CD4-positive, alpha-beta T cell (primary cell): ENCODE results near the gene MIEN1. TPM values are rescaled to one million over a fixed set of nuclear protein-coding genes. Genes with fewer than 3 reads are reported as not detected.

Experiments
- ATAC-seq: fragments of 200-7000 bp; cut with Tn5 transposase; one replicate; pipeline ENCODE4 v1.10.0; 2022; ENCODE audit warnings: mild to moderate bottlenecking; ENCODE audit not compliant: poor library complexity
- CTCF ChIA-PET: fragments of 350-600 bp; sonication (Branson Sonifier 250); formaldehyde crosslinking; loops from one replicate; lab custom pipeline; 2021; ENCODE audit warnings: antibody characterized with exemption, inconsistent platforms; lab: Charles Lee
- POLR2A ChIA-PET: fragments of 350-600 bp; sonication (Branson Sonifier 250); formaldehyde crosslinking; loops from one replicate; lab custom pipeline; 2021; ENCODE audit warnings: antibody characterized with exemption, inconsistent platforms; lab: Charles Lee
- DNase-seq, 14 experiments: peaks; one replicate each; pipeline ENCODE4 v3.0.0-alpha.2; 2013 to 2020; ENCODE audit warnings: mixed read lengths in 2 of 14
- H3K27ac ChIP-seq, 2 donors: one replicate each; pipeline versions ENCODE4 v1.5.1 to v1.7.0; 2013; ENCODE audit warnings: low read length in 2 of 2, low read depth in 1 of 2, mild to moderate bottlenecking in 1 of 2
- H3K27me3 ChIP-seq, 2 experiments: 1 replicate in 1 of 2; 2 replicates in 1 of 2; pipeline versions ENCODE4 v1.6.1 to v1.7.0; 2013; ENCODE audit warnings: low read length in 2 of 2, control low read depth in 1 of 2, mild to moderate bottlenecking in 1 of 2, moderate library complexity in 1 of 2; ENCODE audit not compliant: insufficient read depth in 2 of 2, control insufficient read depth in 1 of 2
- H3K36me3 ChIP-seq: one replicate; pipeline ENCODE4 v1.6.1; 2013; ENCODE audit warnings: low read length, control low read depth; ENCODE audit not compliant: insufficient read depth
- H3K4me1 ChIP-seq: one replicate; pipeline ENCODE4 v1.6.1; 2013; ENCODE audit warnings: low read length, control low read depth; ENCODE audit not compliant: insufficient read depth
- H3K4me3 ChIP-seq: one replicate; pipeline ENCODE4 v1.5.1; 2013; ENCODE audit warnings: mild to moderate bottlenecking, low read length, moderate library complexity
- H3K9me3 ChIP-seq, 2 experiments: 1 replicate in 1 of 2; 2 replicates in 1 of 2; pipeline versions ENCODE4 v1.6.1 to v1.7.0; 2013; ENCODE audit warnings: low read length in 2 of 2, mild to moderate bottlenecking in 2 of 2, control low read depth in 1 of 2, moderate library complexity in 1 of 2; ENCODE audit not compliant: control insufficient read depth in 1 of 2, insufficient read depth in 1 of 2
- H3K27ac Mint-ChIP-seq: one replicate; pipeline ENCODE4 v1.8.0; 2020; ENCODE audit warnings: mixed read lengths
- H3K27me3 Mint-ChIP-seq: one replicate; pipeline ENCODE4 v1.8.0; 2021; ENCODE audit warnings: mixed read lengths
- H3K36me3 Mint-ChIP-seq: one replicate; pipeline ENCODE4 v1.8.0; 2021; ENCODE audit warnings: low read depth, mixed read lengths
- H3K4me1 Mint-ChIP-seq: one replicate; pipeline ENCODE4 v1.8.0; 2021; ENCODE audit warnings: low read depth, mixed read lengths
- H3K4me3 Mint-ChIP-seq: one replicate; pipeline ENCODE4 v1.8.0; 2020; ENCODE audit warnings: mild to moderate bottlenecking, mixed read lengths
- H3K9me3 Mint-ChIP-seq: one replicate; pipeline ENCODE4 v1.8.0; 2020; ENCODE audit warnings: mixed read lengths
- CTCF ChIP-seq: fragments of 200-600 bp; IDR thresholded peaks from one replicate; pipeline ENCODE4 v1.8.0; 2022; ENCODE audit warnings: antibody characterized with exemption, mild to moderate bottlenecking
- intact Hi-C, 2 experiments: fragments of 100-400 bp; cut with DNase I in 1 of 2; cut with micrococcal nuclease in 1 of 2; formaldehyde crosslinking; loops; one replicate each; pipeline versions ENCODE4 v1.15.1 to v1.9.0; 2023 to 2025; cut with DNase I, micrococcal nuclease
- total RNA-seq, 174 experiments: library from RNA in 2 of 174; stranded (reverse) in 2 of 174; gene quantifications; one replicate each; pipeline ENCODE4 v1.2.3 and lab custom pipeline; 2021 to 2026

MIEN1 gene
- total RNA-seq, 2 experiments from 2014 or later = 31.5 to 32.3 TPM

- Mint-ChIP-seq H3K27me3 (no peaks in the 10 kb centered on the region), H3K4me1 (peaks cover 61% of the 10 kb centered on the region), H3K9me3 (no peaks in the 10 kb centered on the region), H3K4me3 (peak overlapping the region; percentile 81), H3K27ac (peak overlapping the region; percentile 92), H3K36me3 (peaks cover 9% of the 10 kb centered on the region)
- CTCF ChIA-PET = interaction anchor here (0.9 to 6.4 kb wide), 13 partner anchors 15 to 226 kb away, joined by 3 to 52 read pairs (median 10); partner anchors contain the start of genes IKZF3, MIEN1 and PSMD3
- intact Hi-C loops = loop anchor here (1.0 to 5.0 kb wide), 13 partner anchors 25 to 228 kb away; partner anchors contain the start of genes IKZF3 (in 2 of the 2), PSMD3 (in 2 of the 2), LRRC3C (in 1 of the 2) and MIEN1 (in 1 of the 2)
- no peaks in the 10 kb centered on the region for H3K9me3 ChIP-seq
- peak overlapping the region; percentile 95 to 97 for H3K27ac ChIP-seq
- no peaks in the 10 kb centered on the region for H3K27me3 ChIP-seq
- peak overlapping the region; percentile 71 for H3K4me3 ChIP-seq
- no peaks in the 10 kb centered on the region for H3K36me3 ChIP-seq
- no peak for TF ChIP-seq CTCF
- no peak for ATAC-seq
- POLR2A ChIA-PET = interaction anchor here (0.5 to 5.0 kb wide), 34 partner anchors 15 to 385 kb away, joined by 3 to 52 read pairs (median 4); partner anchors contain the start of genes CASC3, CDK12, FBXL20 and IKZF3
- peak in 1 of 14 experiments; percentile 47 for DNase-seq
- peaks cover 62% of the 10 kb centered on the region for H3K4me1 ChIP-seq
Observed at GRCh38 chr17:39754958-39755553, 24.7 kb upstream of the MIEN1 start.

- peaks cover 4% of the 10 kb centered on the region for H3K36me3 Mint-ChIP-seq
- Histone ChIP-seq H3K27me3 (no peaks in the 10 kb centered on the region), H3K4me3 (peak overlapping the region; percentile 71), H3K4me1 (peaks cover 59% of the 10 kb centered on the region), H3K36me3 (no peaks in the 10 kb centered on the region), H3K9me3 (no peaks in the 10 kb centered on the region), H3K27ac (peak overlapping the region; percentile 95 to 97)
- H3K27ac Mint-ChIP-seq = peak overlapping the region; percentile 92
- no peaks in the 10 kb centered on the region for H3K9me3 Mint-ChIP-seq
- peak; percentile 89 for TF ChIP-seq CTCF
- intact Hi-C loops = loop anchor here (1.0 to 5.0 kb wide), 11 partner anchors 24 to 227 kb away; partner anchors contain the start of genes IKZF3 (in 2 of the 2), LRRC3C (in 1 of the 2), MIEN1 (in 1 of the 2) and ORMDL3 (in 1 of the 2)
- ATAC-seq = peak; percentile 72
- ChIA-PET CTCF (interaction anchor here (0.9 to 6.4 kb wide), 22 partner anchors 9 to 226 kb away, joined by 3 to 52 read pairs (median 6); partner anchors contain the start of genes IKZF3, MIEN1, PGAP3 and PNMT), POLR2A (interaction anchor here (0.6 to 5.0 kb wide), 37 partner anchors 16 to 601 kb away, joined by 3 to 52 read pairs (median 5); partner anchors contain the start of genes CASC3, CDK12, FBXL20 and IKZF3)
- peaks cover 56% of the 10 kb centered on the region for H3K4me1 Mint-ChIP-seq
- DNase-seq = peak; percentile 92 to 99 (median 97)
- H3K4me3 Mint-ChIP-seq = peak overlapping the region; percentile 87
- H3K27me3 Mint-ChIP-seq = no peaks in the 10 kb centered on the region
Observed at GRCh38 chr17:39754161-39754957, 24.0 kb upstream of the MIEN1 start.
